ENCODE results near the gene SACS. TPM values are rescaled to one million over a fixed set of nuclear protein-coding genes. Genes with fewer than 3 reads are reported as not detected.

The SACS gene
- total RNA-seq, 4 donors from 2014 or later: 2.4 to 5.0 (median 3.9) TPM

DNA sequence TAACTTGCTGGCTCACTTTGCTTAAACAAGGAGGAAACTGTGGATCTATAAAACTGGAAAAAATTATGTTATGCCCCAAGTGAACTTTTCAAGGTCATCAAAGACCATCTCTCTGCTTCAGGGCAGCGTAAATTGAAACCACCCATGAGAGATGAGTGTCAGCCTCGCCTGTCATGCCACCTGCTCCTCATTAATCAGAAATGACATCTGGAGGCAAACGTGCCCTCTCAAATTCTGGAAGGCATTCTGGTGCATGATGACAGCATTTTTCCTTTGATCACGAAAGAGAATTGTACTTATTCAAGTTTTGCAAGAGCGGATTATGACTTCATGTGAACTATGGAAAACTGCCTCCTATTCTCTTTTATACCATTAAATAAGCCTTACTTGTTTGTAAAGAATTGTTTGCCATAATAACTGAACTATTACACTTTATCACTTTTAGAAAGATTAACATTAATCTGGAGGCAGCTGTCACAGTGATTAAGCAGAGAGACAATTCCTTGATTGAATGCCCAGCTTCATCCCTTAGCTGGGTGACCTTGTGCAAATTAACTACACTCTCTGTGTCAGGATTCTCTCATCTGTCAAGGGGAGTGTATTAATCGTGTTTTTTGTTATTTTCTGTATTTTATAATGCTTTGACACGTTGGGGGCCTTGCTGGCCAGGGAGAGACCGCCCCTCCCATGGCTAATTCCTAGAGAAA lies 17.0 kb upstream of the SACS start:
- TF ChIP-seq POLR2A (IDR thresholded peaks at IDR 0.05): no peak
- TF ChIP-seq, protein P1, sequence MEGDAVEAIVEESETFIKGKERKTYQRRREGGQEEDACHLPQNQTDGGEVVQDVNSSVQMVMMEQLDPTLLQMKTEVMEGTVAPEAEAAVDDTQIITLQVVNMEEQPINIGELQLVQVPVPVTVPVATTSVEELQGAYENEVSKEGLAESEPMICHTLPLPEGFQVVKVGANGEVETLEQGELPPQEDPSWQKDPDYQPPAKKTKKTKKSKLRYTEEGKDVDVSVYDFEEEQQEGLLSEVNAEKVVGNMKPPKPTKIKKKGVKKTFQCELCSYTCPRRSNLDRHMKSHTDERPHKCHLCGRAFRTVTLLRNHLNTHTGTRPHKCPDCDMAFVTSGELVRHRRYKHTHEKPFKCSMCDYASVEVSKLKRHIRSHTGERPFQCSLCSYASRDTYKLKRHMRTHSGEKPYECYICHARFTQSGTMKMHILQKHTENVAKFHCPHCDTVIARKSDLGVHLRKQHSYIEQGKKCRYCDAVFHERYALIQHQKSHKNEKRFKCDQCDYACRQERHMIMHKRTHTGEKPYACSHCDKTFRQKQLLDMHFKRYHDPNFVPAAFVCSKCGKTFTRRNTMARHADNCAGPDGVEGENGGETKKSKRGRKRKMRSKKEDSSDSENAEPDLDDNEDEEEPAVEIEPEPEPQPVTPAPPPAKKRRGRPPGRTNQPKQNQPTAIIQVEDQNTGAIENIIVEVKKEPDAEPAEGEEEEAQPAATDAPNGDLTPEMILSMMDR (IDR thresholded peaks at IDR 0.05): no peak
- 38 to 41% methylated on average over 8 of the region's 8 CpGs for WGBS, 2 donors
- H3K4me3 ChIP-seq (ENCODE audit: low read depth, poor library complexity, severe bottlenecking): no peak overlapping the region
- intact Hi-C loops (cut with DNase I; ENCODE audit: low total_unique reads): no loop called here
- DNase-seq (ENCODE audit: low spot score in 2 of 2): no peak

DNA sequence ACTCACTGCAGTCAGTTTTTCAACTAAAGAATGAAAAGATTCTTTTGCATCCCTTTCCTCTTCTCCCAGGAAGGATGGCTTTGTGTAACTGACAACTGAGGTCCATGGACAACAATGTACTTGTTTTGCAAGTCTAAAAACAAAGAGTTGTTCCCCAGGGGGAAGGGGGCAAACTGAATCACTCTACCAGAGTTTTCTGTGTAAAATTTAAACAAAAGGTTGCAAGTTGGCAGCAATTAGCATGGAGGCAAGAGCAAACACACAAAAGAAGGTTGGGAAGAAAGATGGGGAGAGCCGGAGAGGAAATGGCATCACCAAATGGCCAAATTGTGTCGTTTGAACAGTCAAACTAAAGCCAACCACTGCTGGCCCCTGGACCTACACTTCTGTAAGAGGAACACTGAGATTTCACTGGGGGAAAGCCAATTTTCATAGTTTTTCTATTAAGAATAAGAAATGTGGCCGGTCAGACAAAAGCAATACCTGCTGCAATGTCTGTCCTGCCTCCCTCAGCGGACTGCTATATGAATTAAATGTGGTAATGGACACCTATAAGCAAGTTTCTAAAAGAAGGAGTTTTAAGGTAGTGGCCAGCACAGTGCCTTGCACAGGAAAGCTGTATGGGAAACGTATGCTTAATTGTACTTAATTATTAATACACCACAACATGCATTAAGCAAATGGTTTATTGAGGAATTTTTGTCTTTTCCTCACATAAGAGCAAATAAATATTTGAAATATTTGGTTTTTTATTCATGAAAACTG lies 16.1 kb upstream of the SACS start:
- DNase-seq (ENCODE audit: low spot score in 2 of 2): no peak
- intact Hi-C loops (cut with DNase I; ENCODE audit: low total_unique reads): no loop called here
- WGBS, 2 donors: 71 to 77% methylated on average over 5 of the region's 5 CpGs
- no peak overlapping the region for H3K4me3 ChIP-seq (ENCODE audit: low read depth, poor library complexity, severe bottlenecking)
- TF ChIP-seq, protein P1 (IDR thresholded peaks at IDR 0.05): no peak
- TF ChIP-seq POLR2A (IDR thresholded peaks at IDR 0.05): no peak

DNA sequence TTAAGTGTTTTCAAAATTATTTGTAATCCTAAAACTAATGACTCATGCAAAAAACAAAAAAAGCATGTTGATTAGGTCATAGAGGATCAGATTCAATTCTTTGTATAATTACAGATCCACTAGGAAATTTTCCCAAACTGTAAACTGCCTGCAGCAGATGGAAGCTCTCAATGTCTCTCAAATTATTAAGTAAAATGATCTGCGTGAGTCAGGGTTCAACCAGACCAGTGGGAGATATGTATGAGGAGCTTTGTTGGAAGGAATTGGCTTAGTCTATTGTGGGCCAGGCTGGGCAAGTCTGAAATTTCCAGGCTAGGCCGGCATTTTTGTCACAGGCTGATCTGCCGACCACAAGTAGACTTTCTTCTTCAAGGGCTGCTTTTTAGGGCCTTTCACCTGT lies 14.4 kb upstream of the SACS start:
- no peak overlapping the region for H3K4me3 ChIP-seq (ENCODE audit: low read depth, poor library complexity, severe bottlenecking)
- TF ChIP-seq, protein P1 (IDR thresholded peaks at IDR 0.05): no peak
- no peak for TF ChIP-seq POLR2A (IDR thresholded peaks at IDR 0.05)
- intact Hi-C loops (cut with DNase I; ENCODE audit: low total_unique reads): no loop called here
- DNase-seq (ENCODE audit: low spot score in 2 of 2): no peak
- WGBS, 2 donors: 64 to 73% methylated on average over 3 of the region's 3 CpGs

DNA sequence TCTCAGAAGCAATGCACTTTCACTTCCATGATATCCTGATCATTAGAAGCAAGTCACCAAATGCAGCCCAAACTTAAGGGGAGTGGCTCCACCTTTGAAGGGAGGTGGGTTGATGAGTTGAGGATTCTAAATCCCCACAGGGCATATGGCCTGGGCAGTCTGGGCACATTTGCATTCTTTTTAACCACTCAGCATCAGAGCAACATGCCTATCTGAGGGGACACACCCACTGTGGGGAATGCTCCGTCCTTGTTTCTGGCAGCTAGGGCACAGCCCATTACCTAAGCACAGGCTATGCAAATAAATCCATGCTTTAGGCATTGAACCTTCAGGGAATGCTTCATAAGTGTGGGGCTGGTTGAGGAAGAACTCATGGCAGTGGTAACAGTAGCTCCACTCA lies 12.3 kb upstream of the SACS start:
- 13 to 56% methylated on average over 1 of the region's 1 CpG for whole genome bisulfite sequencing, 2 donors
- H3K4me3 ChIP-seq (ENCODE audit: low read depth, poor library complexity, severe bottlenecking): no peak overlapping the region
- DNase-seq (ENCODE audit: low spot score in 2 of 2): no peak
- no peak for TF ChIP-seq POLR2A (IDR thresholded peaks at IDR 0.05)
- TF ChIP-seq, protein P1 (IDR thresholded peaks at IDR 0.05): no peak
- intact Hi-C loops (cut with DNase I; ENCODE audit: low total_unique reads): no loop called here

DNA sequence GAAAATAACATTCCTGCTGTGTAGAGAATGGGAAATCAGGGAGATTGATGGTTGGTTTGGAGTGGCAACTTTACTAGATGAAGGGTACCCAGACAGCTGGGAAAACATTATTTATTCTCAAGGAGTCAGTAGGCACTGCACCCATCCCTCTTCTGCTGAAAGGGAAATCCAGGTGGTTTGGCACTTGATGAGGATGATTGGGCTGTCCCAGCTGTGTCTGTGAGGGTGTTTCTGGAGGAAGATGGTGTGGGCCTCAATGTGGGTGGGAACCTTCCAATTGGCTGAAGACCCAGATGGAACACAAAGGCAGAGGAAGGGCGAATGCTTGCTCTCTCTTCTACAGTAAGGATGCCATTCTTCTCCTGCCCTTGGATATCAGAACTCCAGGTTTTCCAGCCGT lies 10.4 kb upstream of the SACS start:
- intact Hi-C loops (cut with DNase I; ENCODE audit: low total_unique reads): no loop called here
- 80 to 85% methylated on average over 2 of the region's 2 CpGs for WGBS, 2 donors
- no peak for DNase-seq (ENCODE audit: low spot score in 2 of 2)
- no peak overlapping the region for H3K4me3 ChIP-seq (ENCODE audit: low read depth, poor library complexity, severe bottlenecking)
- TF ChIP-seq, protein P1 (IDR thresholded peaks at IDR 0.05): no peak
- no peak for TF ChIP-seq POLR2A (IDR thresholded peaks at IDR 0.05)
